Peyer's patch (tissue), 4 donors: ENCODE data around the gene PRPH.

Source experiments
- CTCF ChIP-seq, 6 experiments: fragments of 450-650 bp in 4 of 6; fragments of 200-600 bp in 2 of 6; sonication (generic) in 1 of 6; IDR thresholded peaks; one replicate each; pipeline ENCODE4 v1.5.1; 2017 to 2019; ENCODE audit warnings: antibody characterized with exemption in 6 of 6, mild to moderate bottlenecking in 3 of 6, moderate library complexity in 1 of 6
- POLR2A ChIP-seq, 2 donors: fragments of 450-650 bp; IDR thresholded peaks; one replicate each; pipeline ENCODE4 v1.5.1; 2017; ENCODE audit warnings: antibody characterized with exemption in 2 of 2, mild to moderate bottlenecking in 2 of 2, moderate library complexity in 2 of 2

- TF ChIP-seq POLR2A (IDR thresholded peaks at IDR 0.05), result no peak
- no peak for TF ChIP-seq CTCF (IDR thresholded peaks at IDR 0.05)
Observed at GRCh38 chr12:49345051-49345824, 50.3 kb downstream of the PRPH start.
